Natural killer cell (primary cell): ENCODE results near the gene COG2. TPM values are rescaled to one million over a fixed set of nuclear protein-coding genes. Genes with fewer than 3 reads are reported as not detected.

Source experiments
- ATAC-seq, 3 donors: fragments of 150-1000 bp in 2 of 3; fragments of 200-7000 bp in 1 of 3; cut with Tn5 transposase; 1 replicate in 1 of 3; 2 replicates in 2 of 3; pipeline ENCODE4 v1.10.0; 2021; ENCODE audit warnings: mild to moderate bottlenecking in 2 of 3, moderate library complexity in 2 of 3
- DNase-seq, 2 donors: peaks; one replicate each; pipeline versions ENCODE4 v3.0.0 to v3.0.0-alpha.2; 2013 to 2021; ENCODE audit warnings: mixed read lengths in 1 of 2
- H3K27ac ChIP-seq: one replicate; pipeline ENCODE4 v1.5.1; 2013; ENCODE audit warnings: mild to moderate bottlenecking, low read length
- H3K27me3 ChIP-seq: one replicate; pipeline ENCODE4 v1.6.1; 2013; ENCODE audit warnings: low read length; ENCODE audit not compliant: control insufficient read depth, insufficient read depth
- H3K36me3 ChIP-seq: one replicate; pipeline ENCODE4 v1.6.1; 2013; ENCODE audit warnings: low read length; ENCODE audit not compliant: control insufficient read depth, insufficient read depth
- H3K4me1 ChIP-seq: one replicate; pipeline ENCODE4 v1.6.1; 2013; ENCODE audit warnings: low read length; ENCODE audit not compliant: control insufficient read depth, insufficient read depth
- H3K4me3 ChIP-seq: one replicate; pipeline ENCODE4 v1.5.1; 2013; ENCODE audit warnings: low read length
- H3K9me3 ChIP-seq: one replicate; pipeline ENCODE4 v1.6.1; 2013; ENCODE audit warnings: low read length; ENCODE audit not compliant: control insufficient read depth, insufficient read depth
- H3K27ac Mint-ChIP-seq, 2 donors: one replicate each; pipeline ENCODE4 v1.8.0; 2022; ENCODE audit warnings: mild to moderate bottlenecking in 2 of 2, mixed read lengths in 2 of 2, moderate library complexity in 1 of 2
- H3K27me3 Mint-ChIP-seq, 2 donors: one replicate each; pipeline ENCODE4 v1.8.0; 2022; ENCODE audit warnings: low read depth in 2 of 2, mixed read lengths in 2 of 2
- H3K36me3 Mint-ChIP-seq: one replicate; pipeline ENCODE4 v1.8.0; 2022; ENCODE audit warnings: mixed read lengths
- H3K4me1 Mint-ChIP-seq, 2 donors: one replicate each; pipeline ENCODE4 v1.8.0; 2022; ENCODE audit warnings: mixed read lengths in 2 of 2
- H3K4me3 Mint-ChIP-seq: one replicate; pipeline ENCODE4 v1.8.0; 2022; ENCODE audit warnings: mild to moderate bottlenecking, moderate library complexity, mixed read lengths
- H3K9me3 Mint-ChIP-seq, 2 donors: one replicate each; pipeline ENCODE4 v1.8.0; 2022; ENCODE audit warnings: mixed read lengths in 2 of 2
- CTCF ChIP-seq: fragments of 200-600 bp; IDR thresholded peaks from one replicate; pipeline ENCODE4 v1.8.0; 2022; ENCODE audit warnings: antibody characterized with exemption
- WGBS: methylation state at CpG from one replicate; pipeline ENCODE4 v1.1.7; 2013; ENCODE audit warnings: missing lambda C conversion rate; ENCODE audit not compliant: insufficient coverage; 5-methylcytosine and 5-hydroxymethylcytosine counted together
- intact Hi-C: fragments of 100-400 bp; cut with micrococcal nuclease; formaldehyde crosslinking; loops from one replicate; pipeline ENCODE4 v1.14.2; 2022
- total RNA-seq, 4 donors: library from RNA; stranded (reverse); fragments of 120-200 nt in 1 of 4; gene quantifications; one replicate each; pipeline versions ENCODE4 v1.2.3 to v1.2.4, GENCODE V29; 2013 to 2022

COG2 gene
- total RNA-seq, 3 donors from 2014 or later (not counting 1 experiment from before 2014, with no cell fraction given) = 15.8 to 24.1 (median 17.5) TPM

- peaks cover 7 to 26% of the 10 kb centered on the region in 2 donors for H3K27me3 Mint-ChIP-seq
- Histone ChIP-seq H3K36me3 (no peaks in the 10 kb centered on the region), H3K4me1 (no peaks in the 10 kb centered on the region), H3K4me3 (no peak overlapping the region), H3K27ac (no peak overlapping the region), H3K9me3 (peaks cover 3% of the 10 kb centered on the region), H3K27me3 (no peaks in the 10 kb centered on the region)
- no peak for TF ChIP-seq CTCF
- H3K27ac Mint-ChIP-seq = no peak overlapping the region
- intact Hi-C loops = no loop called here
- no peak for ATAC-seq
- H3K4me1 Mint-ChIP-seq = no peaks in the 10 kb centered on the region
- no peak for DNase-seq
- H3K36me3 Mint-ChIP-seq = no peaks in the 10 kb centered on the region
- H3K4me3 Mint-ChIP-seq = no peak overlapping the region
- no peaks in the 10 kb centered on the region for H3K9me3 Mint-ChIP-seq
- 89% methylated on average over 3 of the region's 6 CpGs for WGBS
Measured at GRCh38 chr1:230725256-230726012, 83.2 kb downstream of the COG2 start.

GRCh38 chr1:230728710-230729392, 86.6 kb downstream of the COG2 start:
- no peaks in the 10 kb centered on the region for H3K36me3 Mint-ChIP-seq
- H3K9me3 Mint-ChIP-seq = no peaks in the 10 kb centered on the region
- no peak overlapping the region for H3K4me3 Mint-ChIP-seq
- no peak overlapping the region for H3K27ac Mint-ChIP-seq
- H3K4me3 ChIP-seq = no peak overlapping the region
- intact Hi-C loops = no loop called here
- no peaks in the 10 kb centered on the region for H3K4me1 Mint-ChIP-seq
- ATAC-seq (no peak), DNase-seq (no peak)
- H3K4me1 ChIP-seq = no peaks in the 10 kb centered on the region
- H3K27me3 ChIP-seq = no peaks in the 10 kb centered on the region
- no peak for TF ChIP-seq CTCF
- no peaks in the 10 kb centered on the region for H3K9me3 ChIP-seq
- WGBS = 84% methylated on average over 5 of the region's 6 CpGs
- no peaks in the 10 kb centered on the region for H3K36me3 ChIP-seq
- no peak overlapping the region for H3K27ac ChIP-seq
- peaks cover 3 to 26% of the 10 kb centered on the region in 2 donors for H3K27me3 Mint-ChIP-seq

- Mint-ChIP-seq H3K9me3 (no peaks in the 10 kb centered on the region), H3K4me3 (no peak overlapping the region), H3K27ac (no peak overlapping the region), H3K27me3 (peaks cover 7 to 26% of the 10 kb centered on the region in 2 donors), H3K4me1 (no peaks in the 10 kb centered on the region), H3K36me3 (no peaks in the 10 kb centered on the region)
- Histone ChIP-seq H3K27ac (no peak overlapping the region), H3K4me3 (no peak overlapping the region), H3K9me3 (no peaks in the 10 kb centered on the region), H3K4me1 (no peaks in the 10 kb centered on the region), H3K36me3 (no peaks in the 10 kb centered on the region), H3K27me3 (no peaks in the 10 kb centered on the region)
- intact Hi-C loops = no loop called here
- ATAC-seq = no peak
- TF ChIP-seq CTCF = no peak
- DNase-seq = no peak
- WGBS = 75% methylated on average over 5 of the region's 5 CpGs
Measured at GRCh38 chr1:230730977-230731376, 88.7 kb downstream of the COG2 start.
